Activated CD4-positive, alpha-beta T cell treated with anti-CD3 and anti-CD28 coated beads for 48 hours (primary cell): Measurements from ENCODE around the gene CHID1.

Experiments used
- DNase-seq: peaks from one replicate; pipeline ENCODE4 v3.0.0-alpha.2; 2020

Gene CHID1

GRCh38 chr11:910589-911030 lies at the start of gene CHID1:
Gene CHID1 (minus strand): TSS chr11:910810. CDS start chr11:904816, 5,994 bp downstream.
- DNase-seq, result peak; percentile 90

- DNase-seq, result no peak
Observed at GRCh38 chr11:959608-960007, 49.0 kb upstream of the CHID1 start.

- DNase-seq, result no peak
Observed at GRCh38 chr11:959027-959426, 48.4 kb upstream of the CHID1 start.

- no peak for DNase-seq
Observed at GRCh38 chr11:958101-958500, 47.5 kb upstream of the CHID1 start.

GRCh38 chr11:957212-957920 lies 46.8 kb upstream of the CHID1 start:
- no peak for DNase-seq

- no peak for DNase-seq
Observed at GRCh38 chr11:955154-956063, 44.8 kb upstream of the CHID1 start.

GRCh38 chr11:954392-955153 lies 44.0 kb upstream of the CHID1 start:
- no peak for DNase-seq

GRCh38 chr11:953512-953911 lies 42.9 kb upstream of the CHID1 start:
- DNase-seq, result no peak

- DNase-seq, result no peak
Observed at GRCh38 chr11:952406-953385, 42.1 kb upstream of the CHID1 start.

GRCh38 chr11:951507-951906 lies 40.9 kb upstream of the CHID1 start:
- no peak for DNase-seq

GRCh38 chr11:947744-948143 lies 37.1 kb upstream of the CHID1 start:
- DNase-seq, result no peak

- DNase-seq, result no peak
Observed at GRCh38 chr11:945986-946385, 35.4 kb upstream of the CHID1 start.

- DNase-seq, result no peak
Observed at GRCh38 chr11:944711-945470, 34.3 kb upstream of the CHID1 start.

GRCh38 chr11:942823-943222 lies 32.2 kb upstream of the CHID1 start:
- no peak for DNase-seq

- no peak for DNase-seq
Observed at GRCh38 chr11:940496-941135, 30.0 kb upstream of the CHID1 start.

- DNase-seq, result no peak
Observed at GRCh38 chr11:937841-938261, 27.2 kb upstream of the CHID1 start.

GRCh38 chr11:936199-936598 lies 25.6 kb upstream of the CHID1 start:
- DNase-seq, result no peak

- no peak for DNase-seq
Observed at GRCh38 chr11:934527-934926, 23.9 kb upstream of the CHID1 start.

- no peak for DNase-seq
Observed at GRCh38 chr11:933936-934335, 23.3 kb upstream of the CHID1 start.

- DNase-seq, result no peak
Observed at GRCh38 chr11:933142-933851, 22.7 kb upstream of the CHID1 start.
